Endothelial cell of umbilical vein (primary cell): ENCODE data around the gene SIVA1. TPM values are rescaled to one million over a fixed set of nuclear protein-coding genes. Genes with fewer than 3 reads are reported as not detected.

Experiments used
- BruUV-seq: library from RNA; stranded (reverse); fragments of 400-500 nt; replicated peaks from 2 replicates; lab custom pipeline; 2021; lab: Mats Ljungman, UMichigan
- CTCF ChIA-PET: fragments of 300-600, 350-600 bp; sonication (Branson Sonifier 250); formaldehyde crosslinking; loops from one replicate; lab custom pipeline; 2021; ENCODE audit warnings: antibody characterized with exemption, inconsistent platforms; lab: Charles Lee
- POLR2A ChIA-PET: fragments of 300-600, 350-600 bp; sonication (Branson Sonifier 250); formaldehyde crosslinking; loops from one replicate; lab custom pipeline; 2021; ENCODE audit warnings: antibody characterized with exemption, inconsistent platforms; lab: Charles Lee
- DNase-seq: peaks from one replicate; pipeline ENCODE4 v3.0.0-alpha.2; 2011; ENCODE audit warnings: low read depth, low spot score
- FAIRE-seq: peaks from 2 replicates; lab custom pipeline; 2011; peaks lifted over from hg19 to GRCh38; lab: Jason Lieb, UNC
- H2AFZ ChIP-seq: 2 replicates; pipeline ENCODE4 v1.6.0; 2012; ENCODE audit warnings: low read depth, low read length, control low read depth, inconsistent platforms
- H3K27ac ChIP-seq: 2 replicates; pipeline ENCODE4 v1.5.1; 2011; ENCODE audit warnings: low read depth, mild to moderate bottlenecking, control low read depth, low read length, moderate library complexity; ENCODE audit not compliant: insufficient read depth
- H3K27me3 ChIP-seq, 2 experiments: 2 replicates each; pipeline versions ENCODE4 v1.6.0 to v1.6.1; 2011; ENCODE audit warnings: low read length in 2 of 2, mixed read lengths in 1 of 2; ENCODE audit not compliant: control insufficient read depth in 2 of 2, insufficient read depth in 2 of 2
- H3K36me3 ChIP-seq, 2 experiments: 2 replicates in 1 of 2; 3 replicates in 1 of 2; pipeline ENCODE4 v1.5.1; 2011; ENCODE audit warnings: low read length in 2 of 2, mild to moderate bottlenecking in 1 of 2, moderate library complexity in 1 of 2; ENCODE audit not compliant: control insufficient read depth in 2 of 2, insufficient read depth in 2 of 2; ENCODE audit errors: extremely low read depth in 1 of 2
- H3K4me1 ChIP-seq: 3 replicates; pipeline ENCODE4 v1.5.1; 2011; ENCODE audit warnings: mild to moderate bottlenecking, low read length; ENCODE audit not compliant: control insufficient read depth, insufficient read depth; ENCODE audit errors: extremely low read depth
- H3K4me2 ChIP-seq: 2 replicates; pipeline ENCODE4 v1.6.1; 2011; ENCODE audit warnings: low read length, control low read depth, mixed read lengths; ENCODE audit not compliant: insufficient read depth
- H3K4me3 ChIP-seq, 3 experiments: fragments of 200-600 bp in 1 of 3; sonication (generic), shearing (Covaris generic) in 1 of 3; replicated peaks in 1 of 3; 2 replicates each; pipeline ENCODE4 v1.5.1; 2011 to 2016; ENCODE audit warnings: control low read depth in 3 of 3, low read length in 3 of 3, mild to moderate bottlenecking in 2 of 3, inconsistent platforms in 1 of 3, low read depth in 1 of 3, moderate library complexity in 1 of 3; ENCODE audit not compliant: insufficient read depth in 1 of 3
- H3K79me2 ChIP-seq: 2 replicates; pipeline ENCODE4 v1.6.0; 2012; ENCODE audit warnings: low read length, inconsistent platforms; ENCODE audit not compliant: control insufficient read depth, insufficient read depth
- H3K9ac ChIP-seq: replicated peaks from 2 replicates; pipeline ENCODE3; 2011; ENCODE audit warnings: low read length, control low read depth; ENCODE audit not compliant: insufficient read depth; ENCODE audit errors: extremely low read depth
- H3K9me1 ChIP-seq: replicated peaks from 3 replicates; pipeline ENCODE4 v1.6.0; 2011; ENCODE audit warnings: mild to moderate bottlenecking, low read length; ENCODE audit not compliant: control insufficient read depth, insufficient read depth; ENCODE audit errors: extremely low read depth
- H3K9me3 ChIP-seq: replicated peaks from 2 replicates; pipeline ENCODE4 v1.5.1; 2012; ENCODE audit warnings: low read length, inconsistent platforms; ENCODE audit not compliant: control insufficient read depth, insufficient read depth
- H4K20me1 ChIP-seq: replicated peaks from 2 replicates; pipeline ENCODE3; 2011; ENCODE audit warnings: mild to moderate bottlenecking, low read length; ENCODE audit not compliant: control insufficient read depth, insufficient read depth; ENCODE audit errors: extremely low read depth
- CTCF ChIP-seq, 2 donors: IDR thresholded peaks; 1 replicate in 1 of 2; 2 replicates in 1 of 2; pipeline ENCODE4 v1.5.1; 2011; ENCODE audit warnings: low read length in 2 of 2, mild to moderate bottlenecking in 2 of 2, moderate library complexity in 2 of 2, control low read depth in 1 of 2, inconsistent platforms in 1 of 2, low read depth in 1 of 2; ENCODE audit not compliant: insufficient read depth in 1 of 2; ENCODE audit errors: extremely low read depth in 1 of 2
- EZH2 ChIP-seq: IDR thresholded peaks from 2 replicates; pipeline ENCODE4 v1.6.1; 2012; ENCODE audit warnings: borderline replicate concordance, low read depth, mild to moderate bottlenecking, moderate library complexity, low read length, inconsistent platforms; ENCODE audit not compliant: severe bottlenecking
- FOS ChIP-seq: IDR thresholded peaks from 2 replicates; pipeline ENCODE4 v1.6.1; 2011; ENCODE audit warnings: mild to moderate bottlenecking, low read length, moderate library complexity, borderline replicate concordance; ENCODE audit not compliant: insufficient read depth
- GATA2 ChIP-seq: IDR thresholded peaks from 2 replicates; pipeline ENCODE4 v1.7.0; 2011; ENCODE audit warnings: low read depth, mild to moderate bottlenecking, moderate library complexity, mixed read lengths, low read length; ENCODE audit not compliant: insufficient read length, insufficient read depth
- JUN ChIP-seq: IDR thresholded peaks from 2 replicates; pipeline ENCODE4 v1.6.1; 2011; ENCODE audit warnings: borderline replicate concordance, low read depth; ENCODE audit not compliant: insufficient read length, insufficient read depth
- MAX ChIP-seq: IDR thresholded peaks from 2 replicates; pipeline ENCODE4 v1.6.1; 2011; ENCODE audit not compliant: insufficient read depth, insufficient read length
- MYC ChIP-seq: IDR thresholded peaks from one replicate; pipeline ENCODE4 v1.6.1; 2011; ENCODE audit warnings: mild to moderate bottlenecking, low read depth, low read length
- POLR2A ChIP-seq: IDR thresholded peaks from 2 replicates; pipeline ENCODE4 v1.6.1; 2012; ENCODE audit warnings: low read depth, mild to moderate bottlenecking, control low read depth, low read length
- POLR2AphosphoS5 ChIP-seq: IDR thresholded peaks from 2 replicates; pipeline ENCODE4 v1.6.1; 2012; ENCODE audit warnings: low read depth, mild to moderate bottlenecking, control low read depth, low read length, moderate library complexity; ENCODE audit not compliant: insufficient read depth
- dilution Hi-C: fragments of 300-500 bp; cut with MboI; formaldehyde crosslinking; loops from one replicate; pipeline ENCODE4 v1.15.0; 2019; ENCODE audit warnings: low sequenced_read_pairs; ENCODE audit not compliant: extremely low pct_ligation_motif_present
- intact Hi-C: fragments of 100-400 bp; cut with micrococcal nuclease; formaldehyde crosslinking; loops from one replicate; pipeline ENCODE4 v1.10.0; 2022
- polyA plus RNA-seq, 4 experiments: library from polyadenylated mRNA; depleted of rRNA in 3 of 4; stranded (reverse) in 3 of 4; unstranded in 1 of 4; fragments of >200 nt; gene quantifications; 2 replicates each; pipeline versions ENCODE4 v1.2.1 to v1.2.3, GENCODE V29; 2011 to 2012; ENCODE audit warnings: missing spikeins in 1 of 4
- total RNA-seq: library from RNA; stranded (reverse); gene quantifications from 2 replicates; pipeline ENCODE4 v1.2.3, GENCODE V29; 2021

SIVA1 gene
- total and polyA plus RNA-seq, 2 donors (not counting 3 experiments of a cell fraction or from before 2014, with no cell fraction given), result 101 to 299 TPM

GRCh38 chr14:104788873-104789663, 36.1 kb downstream of the SIVA1 start:
- no peak overlapping the region for H3K4me3 ChIP-seq
- peaks cover 2 to 24% of the 10 kb centered on the region in 2 experiments for H3K36me3 ChIP-seq
- no peak overlapping the region for H2AFZ ChIP-seq
- no peak overlapping the region for H3K27ac ChIP-seq
- no peak for DNase-seq
- FAIRE-seq, result no peak
- CTCF ChIA-PET, result no interaction called here
- no peak overlapping the region for H3K4me2 ChIP-seq
- peaks cover 7% of the 10 kb centered on the region for H3K4me1 ChIP-seq
- intact Hi-C loops, result no loop called here
- H4K20me1 ChIP-seq, result no peaks in the 10 kb centered on the region
- H3K9ac ChIP-seq, result no peak overlapping the region
- dilution Hi-C loops, result no loop called here
- TF ChIP-seq MYC, result no peak
- no peak for TF ChIP-seq FOS
- TF ChIP-seq JUN, result no peak
- BruUV-seq, result no TSS peak
- POLR2A ChIA-PET, result no interaction called here
- no peaks in the 10 kb centered on the region for H3K9me1 ChIP-seq
- peaks cover 62% of the 10 kb centered on the region for H3K79me2 ChIP-seq
- H3K9me3 ChIP-seq, result no peaks in the 10 kb centered on the region
- no peaks in the 10 kb centered on the region for H3K27me3 ChIP-seq

GRCh38 chr14:104789752-104790743, 37.1 kb downstream of the SIVA1 start:
- dilution Hi-C loops, result no loop called here
- FAIRE-seq, result no peak
- no peak for DNase-seq
- TF ChIP-seq EZH2 (no peak), POLR2AphosphoS5 (no peak), POLR2A (no peak), JUN (no peak), GATA2 (no peak), CTCF (IDR thresholded peaks at IDR 0.05; ENCODE audit: extremely low read depth in 1 of 2, insufficient read depth in 1 of 2, low read depth in 1 of 2, low read length in 2 of 2) (no peak), MYC (no peak), MAX (no peak), FOS (no peak)
- H3K9ac ChIP-seq, result no peak overlapping the region
- no peaks in the 10 kb centered on the region for H3K9me1 ChIP-seq
- H3K27me3 ChIP-seq, result no peaks in the 10 kb centered on the region
- no peak overlapping the region for H3K4me3 ChIP-seq
- H2AFZ ChIP-seq, result no peak overlapping the region
- H4K20me1 ChIP-seq, result no peaks in the 10 kb centered on the region
- H3K36me3 ChIP-seq, result peaks cover 2 to 24% of the 10 kb centered on the region in 2 experiments
- intact Hi-C loops, result no loop called here
- ChIA-PET POLR2A (no interaction called here), CTCF (no interaction called here)
- no peak overlapping the region for H3K27ac ChIP-seq
- no peak overlapping the region for H3K4me2 ChIP-seq
- no peaks in the 10 kb centered on the region for H3K9me3 ChIP-seq
- no TSS peak for BruUV-seq
- H3K79me2 ChIP-seq, result peaks cover 70% of the 10 kb centered on the region
- H3K4me1 ChIP-seq, result peaks cover 7% of the 10 kb centered on the region
